K562 (cell line): ENCODE results near the gene PACS2. TPM values are rescaled to one million over a fixed set of nuclear protein-coding genes. Genes with fewer than 3 reads are reported as not detected.

Source experiments
- ATF4 ChIP-seq: fragments of 450-650 bp; formaldehyde crosslinking; IDR thresholded peaks from 2 replicates; pipeline ENCODE4 v1.4.0; 2022; ENCODE audit warnings: mild to moderate bottlenecking, moderate library complexity
- CEBPZ ChIP-seq: fragments of 150-350 bp; IDR thresholded peaks from 2 replicates; pipeline ENCODE4 v1.6.1; 2014; ENCODE audit warnings: low read depth, mild to moderate bottlenecking, low read length, borderline replicate concordance
- ID3 ChIP-seq, 2 experiments: fragments of 250-450 bp in 1 of 2; fragments of 450-650 bp in 1 of 2; sonication (Bioruptor Pico) in 1 of 2; IDR thresholded peaks; 2 replicates each; pipeline versions ENCODE4 v1.6.1 to v1.8.0; 2016 to 2021; ENCODE audit warnings: mild to moderate bottlenecking in 2 of 2, moderate library complexity in 2 of 2, missing compliant biosample characterization in 1 of 2, missing genetic modification characterization in 1 of 2
- MEIS2 ChIP-seq: fragments of 450-650 bp; IDR thresholded peaks from 2 replicates; pipeline ENCODE4 v1.6.1; 2014; ENCODE audit warnings: mild to moderate bottlenecking; ENCODE audit not compliant: partially characterized antibody
- MYNN ChIP-seq, 2 experiments: sonication (generic); formaldehyde crosslinking in 1 of 2; IDR thresholded peaks; 2 replicates each; pipeline versions ENCODE4 v1.5.0 to v1.6.1; 2016 to 2020; ENCODE audit warnings: antibody characterized with exemption in 1 of 2, missing genetic modification reagents in 1 of 2
- NCOA1 ChIP-seq: fragments of 450-650 bp; IDR thresholded peaks from 2 replicates; pipeline ENCODE4 v1.6.1; 2016; ENCODE audit warnings: low read depth
- SOX6 ChIP-seq: fragments of 450-650 bp; IDR thresholded peaks from 2 replicates; pipeline ENCODE4 v1.6.1; 2014; ENCODE audit warnings: mild to moderate bottlenecking
- STAG1 ChIP-seq: sonication (generic); formaldehyde crosslinking; IDR thresholded peaks from 2 replicates; pipeline ENCODE4 v1.5.0; 2020; ENCODE audit warnings: missing genetic modification reagents, borderline replicate concordance
- THRA ChIP-seq: fragments of 450-650 bp; IDR thresholded peaks from 2 replicates; pipeline ENCODE4 v1.6.1; 2017; ENCODE audit warnings: mild to moderate bottlenecking, moderate library complexity
- VEZF1 ChIP-seq: fragments of 200-800 bp; sonication (Bioruptor generic); IDR thresholded peaks from 2 replicates; pipeline ENCODE4 v1.6.1; 2017; ENCODE audit warnings: missing genetic modification characterization, missing compliant biosample characterization
- ZBTB11 ChIP-seq, 3 experiments: fragments of 200-800 bp in 1 of 3; fragments of 250-450 bp in 1 of 3; fragments of 450-650 bp in 1 of 3; sonication (Bioruptor Pico) in 1 of 3; sonication (Bioruptor generic) in 1 of 3; formaldehyde crosslinking in 1 of 3; IDR thresholded peaks; 2 replicates each; pipeline versions ENCODE4 v1.6.1 to v1.8.0; 2016 to 2022; ENCODE audit warnings: mild to moderate bottlenecking in 2 of 3, missing genetic modification characterization in 2 of 3, missing compliant biosample characterization in 1 of 3, moderate library complexity in 1 of 3
- ZNF586 ChIP-seq: fragments of 450-650 bp; formaldehyde crosslinking; conservative IDR thresholded peaks from 2 replicates; pipeline ENCODE4 v1.4.0; 2020; ENCODE audit warnings: mild to moderate bottlenecking, moderate library complexity
- polyA plus RNA-seq, 8 experiments: library from polyadenylated mRNA; depleted of rRNA in 4 of 8; stranded (reverse) in 5 of 8; unstranded in 3 of 8; fragments of >200 nt; fragmentation: Nextera tagmentation in 2 of 8; fragmentation: Illumina TruSeq in 1 of 8; extraction: Ambion mirVana in 2 of 8; extraction: Trizol in 1 of 8; gene quantifications; 2 replicates each; pipeline versions ENCODE4 v1.2.1 to v1.2.3, GENCODE V29; 2011 to 2014; ENCODE audit warnings: inconsistent platforms in 1 of 8, missing spikeins in 1 of 8
- total RNA-seq, 7 experiments: library from RNA; depleted of rRNA in 6 of 7; stranded (reverse); fragments of >200 nt in 6 of 7; fragmentation: Illumina TruSeq in 2 of 7; extraction: Trizol in 2 of 7; gene quantifications; 2 replicates each; pipeline versions ENCODE4 v1.2.1 to v1.2.3, GENCODE V29; 2011 to 2021; ENCODE audit warnings: low replicate concordance in 1 of 7

PACS2 gene
- total and polyA plus RNA-seq, 9 of the 15 experiments (the other 6 are each of a cell fraction or from before 2014, with no cell fraction given), result 0.11 to 20.8 (median 9.9) TPM

- no peak for TF ChIP-seq THRA
- TF ChIP-seq VEZF1 (CRISPR knock-in tag), result peak; percentile 79
- TF ChIP-seq ZNF586 (CRISPR knock-in tag), result no peak
- no peak for TF ChIP-seq CEBPZ
- no peak for TF ChIP-seq NCOA1
- TF ChIP-seq ATF4 (CRISPR knock-in tag), result peak; percentile 81
- no peak for TF ChIP-seq MEIS2
- peak; percentile 77 for TF ChIP-seq SOX6
- TF ChIP-seq MYNN (IDR thresholded peaks at IDR 0.05), result no peak
- TF ChIP-seq MYNN (CRISPR knock-in tag; IDR thresholded peaks at IDR 0.05), result no peak
- no peak for TF ChIP-seq ID3 (CRISPR knock-in tag; IDR thresholded peaks at IDR 0.05)
- peak; percentile 51; the same call in 1 of the 2 replicates for TF ChIP-seq ID3 (tag; IDR thresholded peaks at IDR 0.05)
- TF ChIP-seq ZBTB11 (CRISPR knock-in tag; IDR thresholded peaks at IDR 0.05), result peak in 2 of 3 experiments; percentile 51 to 80; a peak in 3 of 6 replicates
- no peak for TF ChIP-seq STAG1 (CRISPR knock-in tag)
Observed at GRCh38 chr14:105398044-105398725, 83.6 kb downstream of the PACS2 start, which contains the start of gene TEX22 (continued).
